HT1080 (cell line): ENCODE results near the gene SLC35E3. TPM values are rescaled to one million over a fixed set of nuclear protein-coding genes. Genes with fewer than 3 reads are reported as not detected.
A peak's percentile ranks its signal among the peaks of the same experiment; 100 is the strongest.
"Not testable (repeated sequence)": the region's sequence is repeated elsewhere in the genome, so short reads cannot be mapped to it uniquely, and the experiment has no call there.

Source experiments
- DNase-seq: peaks from one replicate; pipeline ENCODE4 v3.0.0-alpha.2; 2015; ENCODE audit warnings: low read depth
- total RNA-seq: library from RNA; depleted of rRNA; stranded (reverse); fragments of >200 nt; shearing (Covaris generic); gene quantifications from 2 replicates; pipeline ENCODE4 v1.2.3, GENCODE V29; 2014

The SLC35E3 gene
- total RNA-seq, 1 experiment from 2014 or later, result 5.9 TPM

DNA sequence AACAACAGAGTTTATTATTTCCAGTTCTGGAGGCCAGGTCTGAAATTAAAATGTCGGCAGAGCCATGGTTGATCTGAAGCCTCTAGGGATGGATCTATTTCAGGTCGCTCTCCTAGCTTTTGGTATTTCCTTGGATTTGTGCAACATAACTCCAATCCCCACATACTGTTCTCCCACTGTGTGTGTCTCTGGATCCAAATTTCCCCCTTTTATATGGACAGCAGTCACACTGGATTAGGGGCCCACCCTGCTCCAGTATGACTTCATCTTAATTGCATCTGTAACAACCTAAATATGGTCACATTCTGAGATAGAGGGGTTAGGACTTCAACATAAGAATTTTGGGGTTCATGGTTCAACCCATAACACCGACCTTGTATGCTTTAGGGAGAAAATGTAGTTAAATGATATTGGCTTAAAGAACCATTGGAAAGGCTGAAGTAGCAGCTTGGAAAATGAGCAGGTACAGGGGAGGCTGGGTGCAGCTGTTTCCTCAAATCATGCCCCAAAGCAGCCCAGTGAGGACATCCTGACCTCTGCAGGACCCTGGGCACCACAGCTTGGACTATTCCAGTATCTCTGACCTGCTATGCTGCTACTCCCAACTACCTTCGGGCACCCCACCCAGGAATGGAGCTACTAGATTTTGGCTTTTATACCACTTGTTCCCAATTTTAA, 48.1 kb downstream of the SLC35E3 start:
- DNase-seq, result no peak

DNA sequence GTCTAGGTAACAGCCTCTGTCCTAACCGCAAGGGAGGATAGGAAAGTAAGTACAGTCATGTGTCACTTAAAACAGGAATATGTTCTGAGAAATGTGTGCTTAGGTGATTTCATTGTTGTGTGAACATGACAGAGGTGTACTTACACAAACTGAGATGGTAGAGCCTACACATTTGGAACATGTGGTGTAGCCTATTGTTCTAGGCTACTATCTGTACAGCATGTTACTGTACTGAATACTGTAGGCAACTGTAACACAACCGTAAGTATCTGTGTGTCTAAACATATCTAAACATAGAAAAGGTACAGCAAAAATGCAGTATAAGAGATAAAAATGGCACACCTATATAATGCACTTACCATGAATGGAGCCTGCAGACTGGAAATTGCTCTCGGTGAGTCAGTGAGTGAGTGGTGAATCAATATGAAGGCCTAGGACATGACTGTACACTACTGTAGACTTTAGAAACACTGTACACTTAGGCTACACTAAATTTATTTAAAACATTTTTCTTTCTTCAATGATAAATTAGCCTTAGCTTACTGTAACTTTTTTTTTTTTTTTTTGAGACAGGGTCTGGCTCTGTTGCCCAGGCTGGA, 48.8 kb downstream of the SLC35E3 start:
- peak; percentile 81 for DNase-seq

DNA sequence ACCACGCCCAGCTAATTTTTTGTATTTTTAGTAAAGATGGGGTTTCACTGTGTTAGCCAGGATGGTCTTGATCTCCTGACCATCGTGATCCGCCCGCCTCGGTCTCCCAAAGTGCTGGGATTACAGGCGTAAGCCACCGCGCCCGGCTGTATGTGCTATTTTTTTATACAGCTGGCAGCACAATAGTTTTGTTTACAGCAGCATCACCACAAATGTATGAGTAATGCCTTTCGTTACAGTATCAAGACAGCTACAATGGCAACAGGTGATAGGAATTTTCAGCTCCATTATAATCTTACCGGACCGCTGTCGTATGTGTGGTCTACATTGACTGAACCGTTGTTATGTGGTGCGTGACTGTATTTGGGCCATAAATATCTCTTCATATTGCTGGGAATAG, 50.4 kb downstream of the SLC35E3 start:
- no peak for DNase-seq

DNA sequence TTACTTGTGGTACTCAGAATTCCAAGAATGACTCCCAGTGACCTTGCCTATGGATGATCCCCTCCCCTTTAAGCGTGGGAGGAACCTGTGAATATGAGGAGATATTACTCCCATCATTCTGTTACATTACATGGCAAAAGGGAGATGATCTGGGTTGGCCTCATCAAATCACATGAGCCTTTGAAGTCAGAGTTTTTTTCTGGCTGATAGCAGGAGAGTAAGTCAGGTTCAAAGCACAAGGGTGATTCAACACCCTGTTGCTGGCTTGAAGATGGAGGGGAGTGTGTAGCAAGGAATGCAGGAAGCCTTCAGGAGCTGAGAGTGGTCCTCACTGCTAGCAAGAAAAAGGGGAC, 52.9 kb downstream of the SLC35E3 start:
- DNase-seq, result no peak

DNA sequence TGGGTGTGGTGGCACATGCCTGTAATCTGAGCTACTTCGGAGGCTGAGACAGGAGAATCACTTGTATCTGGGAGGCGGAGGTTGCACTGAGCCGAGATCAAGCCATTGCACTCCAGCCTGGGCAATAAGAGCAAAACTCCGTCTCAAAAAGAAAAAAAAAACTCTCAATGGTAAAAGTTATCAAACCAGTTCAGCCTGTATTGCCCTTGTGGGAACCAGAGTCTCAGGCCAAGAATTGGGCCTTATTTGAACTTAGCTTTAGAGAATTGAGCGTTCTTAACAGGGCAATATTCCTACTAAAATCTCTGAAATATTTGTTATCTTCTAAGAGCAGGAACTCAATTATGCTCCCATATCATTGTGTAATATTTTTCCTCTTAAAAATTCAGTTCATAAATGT, 54.3 kb downstream of the SLC35E3 start:
- no peak for DNase-seq

DNA sequence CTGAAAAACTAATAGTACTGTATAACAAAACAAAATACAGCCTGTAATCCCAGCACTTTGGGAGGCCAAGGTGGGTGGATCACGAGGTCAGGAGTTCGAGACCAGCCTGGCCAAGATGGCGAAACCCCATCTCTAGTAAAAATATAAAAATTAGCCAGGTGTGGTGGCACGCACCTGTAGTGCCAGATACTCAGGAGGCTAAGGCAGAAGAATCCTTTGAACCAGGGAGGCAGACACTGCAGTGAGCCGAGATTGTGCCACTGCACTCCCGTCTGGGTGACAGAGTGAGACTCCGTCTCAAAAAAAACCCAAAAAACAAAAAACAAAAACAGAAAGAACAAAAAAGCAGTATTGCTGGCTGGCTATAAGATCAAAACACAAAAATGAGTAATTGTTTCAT, 55.1 kb downstream of the SLC35E3 start:
- DNase-seq, result not testable (repeated sequence)

DNA sequence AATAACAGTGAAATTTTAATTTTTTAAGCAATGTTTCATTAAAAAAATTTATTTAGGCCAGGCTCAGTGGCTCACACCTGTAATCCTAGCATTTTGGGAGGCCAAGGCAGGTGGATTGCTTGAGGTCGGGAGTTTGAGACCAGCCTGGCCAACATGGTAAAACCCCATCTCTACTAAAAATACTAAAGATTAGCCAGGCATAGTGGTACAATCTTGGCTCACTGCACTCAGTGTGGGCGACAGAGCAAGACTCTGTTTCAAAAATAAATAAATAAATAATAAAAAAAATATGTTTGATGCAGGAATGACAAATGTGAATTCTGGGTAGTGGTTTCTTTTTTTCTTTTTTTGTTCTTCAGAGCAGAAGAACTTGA, 56.4 kb downstream of the SLC35E3 start:
- DNase-seq, result not testable (repeated sequence)

DNA sequence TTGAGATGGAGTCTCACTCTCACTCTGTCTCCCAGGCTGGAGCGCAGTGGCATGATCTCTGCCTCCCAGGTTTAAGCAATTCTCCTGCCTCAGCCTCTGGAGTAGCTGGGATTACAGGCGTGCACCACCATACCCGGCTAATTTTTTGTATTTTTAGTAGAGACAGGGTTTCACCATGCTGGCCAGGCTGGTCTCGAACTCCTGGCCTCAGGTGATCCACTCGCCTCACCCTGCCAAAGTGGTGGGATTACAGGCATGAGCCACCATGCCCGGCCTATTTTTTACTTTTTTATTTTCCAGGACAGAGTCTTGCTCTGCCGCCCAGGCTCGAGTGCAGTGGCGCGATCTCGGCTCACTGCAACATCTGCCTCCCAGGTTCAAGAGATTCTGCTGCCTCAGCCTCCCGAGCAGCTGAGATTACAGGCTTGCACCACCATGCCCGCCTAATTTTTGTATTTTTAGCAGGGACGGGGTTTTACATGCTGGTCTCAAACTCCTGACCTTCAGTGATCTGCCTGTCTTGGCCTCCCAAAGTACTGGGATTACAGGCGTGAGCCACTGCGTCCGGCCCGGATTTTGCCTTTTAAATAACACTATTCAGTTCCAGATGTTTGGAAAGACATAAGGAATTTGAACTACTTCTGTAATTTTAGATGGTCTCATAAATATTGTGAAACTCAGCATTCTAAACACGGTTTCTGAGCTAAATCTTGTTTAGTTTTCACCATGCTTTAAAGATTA, 57.1 kb downstream of the SLC35E3 start:
- not testable (repeated sequence) for DNase-seq

DNA sequence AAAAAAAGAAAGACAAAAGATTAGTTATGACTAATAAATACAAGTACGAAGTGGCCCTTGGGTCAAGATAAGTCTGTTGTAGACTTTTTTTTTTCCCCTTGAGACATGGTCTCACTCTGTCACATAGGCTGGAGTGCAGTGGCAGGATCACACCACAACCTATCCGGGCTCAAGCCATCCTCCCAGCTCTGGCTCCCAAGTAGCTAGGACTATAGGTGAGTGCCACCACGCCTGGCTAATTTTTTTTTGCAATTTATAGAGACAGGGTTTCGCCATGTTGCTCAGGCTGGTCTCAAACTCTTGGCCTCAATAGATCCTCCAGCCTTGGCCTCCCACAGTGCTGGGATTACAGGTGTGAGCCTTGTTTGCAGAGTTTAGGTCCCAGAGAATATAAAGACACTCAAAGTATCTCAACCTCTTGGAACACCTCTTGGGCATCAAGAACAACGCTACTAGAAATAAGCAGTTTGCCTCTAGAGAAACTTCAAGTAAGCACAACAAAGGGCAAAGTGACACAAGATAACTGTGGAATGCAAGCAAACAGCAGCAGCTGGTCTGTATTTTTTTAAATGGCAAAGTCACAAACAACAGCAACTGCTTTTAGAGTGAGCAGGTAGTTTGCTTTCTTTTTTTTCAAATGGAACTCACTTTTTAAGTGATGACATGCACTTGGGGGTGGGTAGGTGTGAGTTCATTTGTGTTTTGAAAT, 58.1 kb downstream of the SLC35E3 start:
- no peak for DNase-seq

DNA sequence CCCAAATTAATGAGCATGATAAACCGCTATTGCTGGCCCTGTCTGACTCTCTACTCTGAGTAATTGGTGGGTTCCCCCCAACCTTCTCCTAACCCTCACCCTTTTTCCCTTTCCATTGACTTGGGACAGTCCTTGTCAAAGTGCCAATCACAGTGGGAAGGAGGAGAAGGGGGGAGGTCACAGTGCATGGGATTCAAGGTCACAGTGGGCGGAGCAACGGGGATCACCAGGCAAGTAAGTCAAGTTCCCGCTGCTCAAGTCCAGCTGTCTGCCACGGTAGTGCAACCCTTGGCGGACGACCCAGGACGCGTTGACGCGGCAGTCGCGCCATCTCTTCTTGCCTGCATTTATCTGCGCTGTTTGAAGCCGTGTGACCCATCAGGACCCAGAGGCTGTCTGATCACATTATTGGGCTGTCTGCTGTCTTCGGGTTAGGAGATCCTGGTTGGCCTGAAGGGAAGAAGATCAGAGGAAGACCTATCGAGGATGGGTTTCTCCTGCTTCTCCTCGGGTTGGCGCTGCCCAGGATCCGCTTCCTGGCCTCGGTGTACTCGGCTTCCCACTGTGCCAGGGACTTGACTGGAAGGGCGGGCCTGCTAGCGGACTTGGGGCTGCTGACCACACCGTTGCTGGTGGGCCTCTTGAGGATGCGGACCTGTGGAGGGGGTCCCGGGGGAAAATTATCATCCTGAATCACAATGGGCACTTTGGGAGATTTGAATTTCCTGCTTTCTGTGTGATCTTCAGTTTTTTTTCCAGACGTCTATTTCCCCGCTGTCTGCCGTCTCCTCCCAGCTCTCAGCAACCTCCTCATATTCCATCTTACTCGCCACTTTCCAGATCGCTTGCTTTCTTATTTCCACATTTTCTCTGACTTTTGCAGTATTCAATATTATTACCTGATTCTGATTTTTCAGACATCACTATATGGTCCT, 58.9 kb downstream of the SLC35E3 start:
- DNase-seq, result no peak

DNA sequence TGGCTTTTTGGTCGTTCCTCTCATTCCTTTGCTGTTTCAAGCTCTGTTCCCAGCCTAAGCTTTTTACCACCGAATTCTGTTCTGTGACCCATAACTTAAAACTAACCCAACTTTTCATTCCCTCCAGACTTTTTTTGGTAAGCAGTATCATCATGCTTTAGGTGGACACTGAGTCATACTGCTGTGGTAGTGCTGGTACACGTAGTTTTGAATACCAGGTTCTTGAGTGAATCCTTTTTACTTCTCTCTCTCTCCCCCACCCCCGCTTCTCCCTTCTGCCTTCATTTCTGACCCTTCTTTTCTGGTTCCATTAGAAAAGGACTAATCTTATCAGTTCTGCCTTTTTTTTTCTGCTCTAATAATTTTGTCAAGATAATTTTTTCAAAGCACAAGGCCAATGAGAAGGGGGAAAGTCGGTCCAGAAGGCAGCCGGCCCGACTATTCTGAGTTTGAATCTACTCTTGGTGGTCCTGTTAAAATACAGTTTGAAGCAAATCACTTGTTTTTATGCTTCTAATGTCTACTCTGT, 59.7 kb downstream of the SLC35E3 start:
- DNase-seq, result no peak

DNA sequence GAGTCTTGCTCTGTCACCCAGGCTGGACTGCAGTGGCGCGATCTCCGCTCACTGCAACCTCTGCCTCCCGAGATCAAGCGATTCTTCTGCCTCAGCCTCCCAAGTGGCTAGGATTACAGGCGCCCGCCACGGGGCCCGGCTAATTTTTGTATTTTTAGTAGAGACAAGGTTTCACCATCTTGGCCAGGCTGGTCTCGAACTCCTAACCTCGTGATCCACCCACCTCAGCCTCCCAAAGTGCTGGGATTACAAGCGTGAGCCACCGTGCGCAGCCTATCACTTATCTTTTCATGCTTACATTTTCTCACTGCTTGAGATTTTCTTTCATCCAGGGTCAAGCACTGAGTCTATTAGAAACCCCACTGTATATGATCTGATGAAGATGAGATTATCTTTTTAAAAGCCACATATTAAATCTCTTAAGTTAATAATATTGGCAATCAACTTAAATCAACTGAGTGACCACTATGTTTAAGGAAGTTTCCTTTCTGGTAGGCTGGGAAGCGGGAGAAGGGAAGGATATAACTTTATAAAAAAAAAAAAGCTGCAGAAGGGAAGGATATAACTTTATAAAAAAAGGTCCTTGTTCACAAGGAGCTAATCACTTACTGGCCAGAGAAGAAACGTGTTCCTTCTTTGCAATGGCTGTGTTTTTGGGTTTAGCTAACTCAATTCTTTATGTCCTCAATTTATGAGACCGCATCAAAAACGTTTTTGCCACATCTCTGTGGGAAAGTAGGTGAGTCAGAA, 60.7 kb downstream of the SLC35E3 start:
- no peak for DNase-seq

DNA sequence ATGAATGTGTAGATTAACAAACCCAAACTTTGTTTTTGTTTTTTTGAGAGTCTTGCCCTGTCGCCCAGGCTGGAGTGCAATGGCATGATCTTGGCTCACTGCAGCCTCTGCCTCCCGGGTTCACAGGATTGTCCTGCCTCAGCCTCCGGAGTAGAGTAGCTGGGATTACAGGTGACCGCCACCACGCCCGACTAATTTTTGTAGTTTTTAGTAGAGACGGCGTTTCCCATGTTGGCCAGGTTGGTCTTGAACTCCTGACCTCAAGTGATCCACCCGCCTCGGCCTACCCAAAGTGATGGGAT, 61.2 kb downstream of the SLC35E3 start:
- not testable (repeated sequence) for DNase-seq

DNA sequence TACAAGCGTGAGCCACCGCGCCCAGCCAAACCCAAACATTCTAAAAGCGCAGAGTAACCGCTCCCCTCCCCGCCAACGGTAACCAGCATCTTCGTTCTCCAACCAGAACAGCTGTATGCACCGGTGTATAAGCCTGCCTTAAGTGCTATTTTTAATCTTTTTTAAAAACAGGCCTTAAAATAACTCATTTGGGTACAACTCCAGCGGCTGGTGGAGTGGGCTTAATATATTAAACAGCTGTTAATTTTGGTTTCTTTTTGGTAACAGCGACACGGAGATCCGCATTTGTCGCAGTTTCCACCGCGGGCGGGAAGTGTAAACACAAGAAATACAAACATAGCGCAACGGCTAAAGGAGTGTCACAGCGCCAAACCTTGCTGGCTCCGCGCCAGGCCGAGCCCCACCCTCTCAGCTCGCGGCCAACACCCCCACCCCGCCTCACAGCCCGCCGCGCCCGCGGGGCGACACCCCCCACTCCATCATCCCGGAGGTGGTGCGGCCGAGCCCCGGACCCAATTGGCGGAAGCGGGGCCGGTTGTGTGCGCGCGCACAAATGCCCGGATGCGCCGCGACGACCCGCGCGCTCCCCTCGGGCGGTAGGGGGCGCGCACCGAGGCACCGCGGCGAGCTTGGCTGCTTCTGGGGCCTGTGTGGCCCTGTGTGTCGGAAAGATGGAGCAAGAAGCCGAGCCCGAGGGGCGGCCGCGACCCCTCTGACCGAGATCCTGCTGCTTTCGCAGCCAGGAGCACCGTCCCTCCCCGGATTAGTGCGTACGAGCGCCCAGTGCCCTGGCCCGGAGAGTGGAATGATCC, 61.8 kb downstream of the SLC35E3 start, which contains the start of gene MDM2:
TSS of gene MDM2 (plus strand) at position 602 of the 812 bp plus-strand sequence. CDS start 301 bp downstream, outside the sequence.
- DNase-seq, result peak; percentile 90

DNA sequence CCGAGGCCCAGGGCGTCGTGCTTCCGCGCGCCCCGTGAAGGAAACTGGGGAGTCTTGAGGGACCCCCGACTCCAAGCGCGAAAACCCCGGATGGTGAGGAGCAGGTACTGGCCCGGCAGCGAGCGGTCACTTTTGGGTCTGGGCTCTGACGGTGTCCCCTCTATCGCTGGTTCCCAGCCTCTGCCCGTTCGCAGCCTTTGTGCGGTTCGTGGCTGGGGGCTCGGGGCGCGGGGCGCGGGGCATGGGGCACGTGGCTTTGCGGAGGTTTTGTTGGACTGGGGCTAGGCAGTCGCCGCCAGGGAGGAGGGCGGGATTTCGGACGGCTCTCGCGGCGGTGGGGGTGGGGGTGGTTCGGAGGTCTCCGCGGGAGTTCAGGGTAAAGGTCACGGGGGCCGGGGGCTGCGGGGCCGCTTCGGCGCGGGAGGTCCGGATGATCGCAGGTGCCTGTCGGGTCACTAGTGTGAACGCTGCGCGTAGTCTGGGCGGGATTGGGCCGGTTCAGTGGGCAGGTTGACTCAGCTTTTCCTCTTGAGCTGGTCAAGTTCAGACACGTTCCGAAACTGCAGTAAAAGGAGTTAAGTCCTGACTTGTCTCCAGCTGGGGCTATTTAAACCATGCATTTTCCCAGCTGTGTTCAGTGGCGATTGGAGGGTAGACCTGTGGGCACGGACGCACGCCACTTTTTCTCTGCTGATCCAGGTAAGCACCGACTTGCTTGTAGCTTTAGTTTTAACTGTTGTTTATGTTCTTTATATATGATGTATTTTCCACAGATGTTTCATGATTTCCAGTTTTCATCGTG, 62.6 kb downstream of the SLC35E3 start:
- DNase-seq, result peak; percentile 92

DNA sequence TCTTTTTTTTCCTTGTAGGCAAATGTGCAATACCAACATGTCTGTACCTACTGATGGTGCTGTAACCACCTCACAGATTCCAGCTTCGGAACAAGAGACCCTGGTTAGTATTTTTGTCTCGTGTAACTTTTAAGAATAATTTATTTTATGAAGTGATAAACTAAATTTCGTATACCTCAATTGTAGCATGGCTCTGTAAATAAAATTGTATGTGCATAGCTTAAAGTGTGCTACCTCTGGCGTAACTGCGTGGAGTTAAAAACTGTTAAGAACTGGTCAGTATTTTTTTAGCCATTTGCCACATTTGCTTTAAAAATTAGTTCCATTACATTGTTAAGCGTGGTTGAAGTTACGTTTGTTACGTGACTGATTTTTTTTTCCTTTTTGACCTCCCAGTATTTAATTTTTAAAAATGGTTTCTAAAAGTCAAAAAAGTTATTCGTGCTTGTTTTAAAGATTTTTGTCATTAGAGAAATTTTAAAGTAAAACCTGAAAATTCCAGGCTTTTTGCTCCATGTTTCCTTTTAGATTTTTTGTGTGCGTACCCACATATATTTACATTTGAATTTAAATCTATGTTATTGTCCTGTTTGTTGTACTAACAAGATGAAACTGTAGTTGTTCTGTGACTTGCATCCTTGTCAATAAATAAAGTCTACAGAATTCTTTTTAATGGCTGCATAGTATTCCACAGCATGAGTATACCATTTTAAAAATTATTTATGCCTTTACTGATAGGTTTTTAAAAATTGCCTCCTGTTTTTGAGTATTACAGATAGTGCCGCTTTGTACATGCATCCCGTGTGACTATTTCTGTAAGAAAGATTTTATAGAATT, 63.4 kb downstream of the SLC35E3 start:
- no peak for DNase-seq

DNA sequence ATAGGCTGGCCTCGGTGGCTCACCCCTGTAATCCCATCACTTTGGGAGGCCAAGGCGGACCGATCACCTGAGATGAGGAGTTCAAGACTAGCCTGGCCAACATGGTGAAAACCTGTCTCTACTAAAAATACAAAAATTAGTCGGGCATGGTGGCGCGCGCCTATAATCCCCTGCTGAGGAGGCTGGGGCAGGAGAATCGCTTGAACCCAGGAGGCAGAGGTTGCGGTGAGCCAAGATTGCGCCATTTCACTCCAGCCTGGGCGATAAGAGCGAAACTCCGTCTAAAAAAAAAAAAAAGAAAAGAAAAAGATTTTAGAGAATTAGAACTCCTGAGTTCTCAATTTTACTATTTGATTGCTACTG, 64.0 kb downstream of the SLC35E3 start:
- DNase-seq, result not testable (repeated sequence)
